ENCODE data around the gene MRRF.

The MRRF gene

DNA sequence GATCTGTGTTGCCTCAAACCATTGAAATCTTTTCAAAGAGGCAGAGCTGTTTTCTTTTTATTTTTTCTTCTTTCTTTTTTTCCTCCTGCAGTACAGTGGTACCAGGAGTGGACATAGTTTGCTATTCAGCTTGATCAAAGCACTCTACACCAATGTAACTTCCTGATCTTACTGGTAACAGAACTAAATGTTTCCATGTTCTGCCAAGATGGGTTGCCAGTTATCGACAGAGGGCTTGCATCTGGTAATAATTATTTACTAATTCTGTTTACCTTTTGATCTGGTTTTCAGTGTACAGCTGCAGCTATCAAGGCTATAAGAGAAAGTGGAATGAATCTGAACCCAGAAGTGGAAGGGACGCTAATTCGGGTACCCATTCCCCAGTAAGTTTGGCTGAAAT, 26.8 kb downstream of the MRRF start:
- Histone ChIP-seq H3K27ac (ENCODE audit: low read depth, low read length) (no peak overlapping the region), H3K36me3 (ENCODE audit: control insufficient read depth, low read length) (peaks cover 94% of the 10 kb centered on the region), H3K4me2 (ENCODE audit: low read length) (no peak overlapping the region), H3K9me2 (replicated peaks; ENCODE audit: control insufficient read depth, low read length) (no peaks in the 10 kb centered on the region), H3K79me2 (ENCODE audit: control insufficient read depth, low read length) (peaks cover 19% of the 10 kb centered on the region), H3F3A (ENCODE audit: control insufficient read depth, insufficient read depth) (peaks cover 5% of the 10 kb centered on the region), H4K20me1 (ENCODE audit: control insufficient read depth, insufficient read depth, low read depth, low read length) (no peaks in the 10 kb centered on the region; the same call in 1 of the 2 replicates), H3K4me3 (ENCODE audit: low read length) (no peak overlapping the region), H3K4me1 (ENCODE audit: control insufficient read depth, low read length) (peaks cover 17% of the 10 kb centered on the region), H3K27me3 (ENCODE audit: control insufficient read depth, low read length) (no peaks in the 10 kb centered on the region), H3K9me3 (ENCODE audit: control insufficient read depth, insufficient read depth, low read length) (no peaks in the 10 kb centered on the region)
- TF ChIP-seq EZH2phosphoT487 (IDR thresholded peaks at IDR 0.05; ENCODE audit: borderline replicate concordance, low read length), result no peak
- TF ChIP-seq, protein P1, sequence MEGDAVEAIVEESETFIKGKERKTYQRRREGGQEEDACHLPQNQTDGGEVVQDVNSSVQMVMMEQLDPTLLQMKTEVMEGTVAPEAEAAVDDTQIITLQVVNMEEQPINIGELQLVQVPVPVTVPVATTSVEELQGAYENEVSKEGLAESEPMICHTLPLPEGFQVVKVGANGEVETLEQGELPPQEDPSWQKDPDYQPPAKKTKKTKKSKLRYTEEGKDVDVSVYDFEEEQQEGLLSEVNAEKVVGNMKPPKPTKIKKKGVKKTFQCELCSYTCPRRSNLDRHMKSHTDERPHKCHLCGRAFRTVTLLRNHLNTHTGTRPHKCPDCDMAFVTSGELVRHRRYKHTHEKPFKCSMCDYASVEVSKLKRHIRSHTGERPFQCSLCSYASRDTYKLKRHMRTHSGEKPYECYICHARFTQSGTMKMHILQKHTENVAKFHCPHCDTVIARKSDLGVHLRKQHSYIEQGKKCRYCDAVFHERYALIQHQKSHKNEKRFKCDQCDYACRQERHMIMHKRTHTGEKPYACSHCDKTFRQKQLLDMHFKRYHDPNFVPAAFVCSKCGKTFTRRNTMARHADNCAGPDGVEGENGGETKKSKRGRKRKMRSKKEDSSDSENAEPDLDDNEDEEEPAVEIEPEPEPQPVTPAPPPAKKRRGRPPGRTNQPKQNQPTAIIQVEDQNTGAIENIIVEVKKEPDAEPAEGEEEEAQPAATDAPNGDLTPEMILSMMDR (IDR thresholded peaks at IDR 0.05; ENCODE audit: low read depth, low read length, poor library complexity, severe bottlenecking), result no peak

DNA sequence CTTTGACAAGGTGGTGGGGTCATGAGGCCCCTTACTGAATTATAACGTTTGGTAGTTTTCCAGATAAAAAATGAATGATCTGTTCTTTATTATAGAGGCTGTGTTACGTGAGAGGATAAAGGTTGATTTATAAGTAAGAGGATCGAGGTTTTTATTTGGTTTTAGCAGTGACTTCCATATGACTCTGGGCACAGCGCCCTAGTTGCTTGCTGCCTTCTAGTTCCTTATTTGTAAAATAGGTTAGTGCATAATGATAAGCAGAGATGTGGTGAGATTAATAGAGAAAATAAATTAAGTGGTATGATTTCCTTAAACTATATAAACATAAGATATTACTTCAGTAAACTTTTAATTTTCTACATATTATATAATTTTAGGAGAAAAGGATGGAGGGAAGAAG, 29.8 kb downstream of the MRRF start:
- H3K9me3 ChIP-seq (ENCODE audit: control insufficient read depth, insufficient read depth, low read length), result no peaks in the 10 kb centered on the region
- no peak overlapping the region for H3K4me2 ChIP-seq (ENCODE audit: low read length)
- H3K27me3 ChIP-seq (ENCODE audit: control insufficient read depth, low read length), result no peaks in the 10 kb centered on the region
- H3K4me3 ChIP-seq (ENCODE audit: low read length), result no peak overlapping the region
- peaks cover 21% of the 10 kb centered on the region for H3K79me2 ChIP-seq (ENCODE audit: control insufficient read depth, low read length)
- H3K27ac ChIP-seq (ENCODE audit: low read depth, low read length), result no peak overlapping the region
- H3K36me3 ChIP-seq (ENCODE audit: control insufficient read depth, low read length), result peaks cover 91% of the 10 kb centered on the region
- H3K4me1 ChIP-seq (ENCODE audit: control insufficient read depth, low read length), result no peaks in the 10 kb centered on the region
- H4K20me1 ChIP-seq (ENCODE audit: control insufficient read depth, insufficient read depth, low read depth, low read length), result no peaks in the 10 kb centered on the region
- H3K9me2 ChIP-seq (replicated peaks; ENCODE audit: control insufficient read depth, low read length), result no peaks in the 10 kb centered on the region
- H3F3A ChIP-seq (ENCODE audit: control insufficient read depth, insufficient read depth), result no peaks in the 10 kb centered on the region
- no peak for TF ChIP-seq EZH2phosphoT487 (IDR thresholded peaks at IDR 0.05; ENCODE audit: borderline replicate concordance, low read length)
- TF ChIP-seq, protein P1 (IDR thresholded peaks at IDR 0.05; ENCODE audit: low read depth, low read length, poor library complexity, severe bottlenecking), result no peak

DNA sequence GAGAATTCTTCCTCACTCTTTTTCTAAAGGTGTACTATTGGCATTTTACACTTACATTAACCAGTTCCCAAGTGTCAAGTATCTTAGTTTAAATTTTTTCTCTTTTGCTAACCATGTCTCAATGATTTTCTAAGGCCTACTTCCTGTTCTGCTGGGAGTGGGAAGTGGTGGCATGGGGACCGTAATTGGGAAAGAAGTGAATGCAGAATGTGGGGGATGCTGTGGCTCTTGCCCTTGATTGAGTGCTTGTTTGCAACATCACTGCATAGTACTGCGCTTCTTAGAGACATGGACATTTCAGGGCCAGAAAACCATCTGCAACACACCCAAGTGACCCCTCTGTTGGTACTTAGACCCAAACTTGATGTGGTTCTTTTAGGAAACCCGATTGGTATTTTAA, 32.8 kb downstream of the MRRF start:
- Histone ChIP-seq H3K4me2 (ENCODE audit: low read length) (no peak overlapping the region), H3K27ac (ENCODE audit: low read depth, low read length) (no peak overlapping the region), H3K4me3 (ENCODE audit: low read length) (no peak overlapping the region), H3K9me3 (ENCODE audit: control insufficient read depth, insufficient read depth, low read length) (no peaks in the 10 kb centered on the region), H3K27me3 (ENCODE audit: control insufficient read depth, low read length) (no peaks in the 10 kb centered on the region), H3K4me1 (ENCODE audit: control insufficient read depth, low read length) (no peaks in the 10 kb centered on the region), H3K36me3 (ENCODE audit: control insufficient read depth, low read length) (peaks cover 84% of the 10 kb centered on the region), H4K20me1 (ENCODE audit: control insufficient read depth, insufficient read depth, low read depth, low read length) (no peaks in the 10 kb centered on the region), H3F3A (ENCODE audit: control insufficient read depth, insufficient read depth) (no peaks in the 10 kb centered on the region), H3K79me2 (ENCODE audit: control insufficient read depth, low read length) (peaks cover 26% of the 10 kb centered on the region), H3K9me2 (replicated peaks; ENCODE audit: control insufficient read depth, low read length) (no peaks in the 10 kb centered on the region)
- TF ChIP-seq, protein P1 (IDR thresholded peaks at IDR 0.05; ENCODE audit: low read depth, low read length, poor library complexity, severe bottlenecking), result no peak
- no peak for TF ChIP-seq EZH2phosphoT487 (IDR thresholded peaks at IDR 0.05; ENCODE audit: borderline replicate concordance, low read length)

Measured in DOHH2 (cell line).